Measurements from ENCODE around the gene UBA6.

GRCh38 chr4:67723341-67723740 lies 22.4 kb upstream of the UBA6 start:
- no peak for TF ChIP-seq ZNF232 (CRISPR knock-in tag; IDR thresholded peaks at IDR 0.05)
- no peak for TF ChIP-seq BDP1 (IDR thresholded peaks at IDR 0.05; ENCODE audit: insufficient read depth, insufficient read length)
- no peak for TF ChIP-seq STAG1 (CRISPR knock-in tag; IDR thresholded peaks at IDR 0.05; ENCODE audit: borderline replicate concordance)
- no peak for TF ChIP-seq MEF2A (IDR thresholded peaks at IDR 0.05; ENCODE audit: control insufficient read depth, low read depth, low read length)

Data from K562 (cell line).